GM12878 (cell line): ENCODE measurements around the gene FUCA2. TPM values are rescaled to one million over a fixed set of nuclear protein-coding genes. Genes with fewer than 3 reads are reported as not detected.

Source experiments
- ATAC-seq: fragments of 200-7000 bp; cut with Tn5 transposase; 3 replicates; pipeline ENCODE4 v1.9.1; 2020; ENCODE audit warnings: mild to moderate bottlenecking, moderate library complexity
- BruUV-seq: library from RNA; stranded (reverse); fragments of 400-500 nt; replicated peaks from 2 replicates; lab custom pipeline; 2021; lab: Mats Ljungman, UMichigan
- CTCF ChIA-PET: fragments of 300-600 bp; sonication (Branson Sonifier 250); formaldehyde crosslinking; extraction: SDS; loops from one replicate; lab custom pipeline; 2021; ENCODE audit warnings: inconsistent platforms; lab: Yijun Ruan, JAX
- POLR2A ChIA-PET: fragments of 350-600 bp; formaldehyde crosslinking; extraction: SDS; loops from one replicate; lab custom pipeline; 2021; ENCODE audit warnings: inconsistent platforms; lab: Charles Lee
- RAD21 ChIA-PET: fragments of 300-600 bp; sonication (Branson Sonifier 250); formaldehyde crosslinking; loops from one replicate; lab custom pipeline; 2023; ENCODE audit warnings: antibody characterized with exemption; ENCODE audit not compliant: unreplicated experiment; lab: Charles Lee
- SMC1A ChIA-PET: fragments of 300-600 bp; sonication (Branson Sonifier 250); formaldehyde crosslinking; loops from one replicate; lab custom pipeline; 2023; ENCODE audit not compliant: unreplicated experiment, uncharacterized antibody; lab: Charles Lee
- DNase-seq: peaks from one replicate; pipeline ENCODE4 v3.0.0-alpha.2; 2011; ENCODE audit warnings: low read depth, low spot score
- FAIRE-seq: peaks from 3 replicates; lab custom pipeline; 2011; peaks lifted over from hg19 to GRCh38; lab: Jason Lieb, UNC
- H2AFZ ChIP-seq: 2 replicates; pipeline ENCODE4 v1.6.0; 2011; ENCODE audit warnings: low read depth, low read length, control low read depth; ENCODE audit not compliant: control insufficient read depth
- H3K27ac ChIP-seq: 2 replicates; pipeline ENCODE4 v1.5.1; 2011; ENCODE audit warnings: control low read depth; ENCODE audit not compliant: control insufficient read depth, insufficient read depth
- H3K27me3 ChIP-seq, 2 experiments: replicated peaks in 1 of 2; 2 replicates each; pipeline versions ENCODE4 v1.6.0 to v1.6.1; 2011; ENCODE audit warnings: low read length in 1 of 2; ENCODE audit not compliant: control insufficient read depth in 2 of 2, insufficient read depth in 2 of 2
- H3K36me3 ChIP-seq, 2 experiments: 2 replicates each; pipeline ENCODE4 v1.5.1; 2011; ENCODE audit warnings: low read length in 1 of 2; ENCODE audit not compliant: control insufficient read depth in 2 of 2, insufficient read depth in 2 of 2
- H3K4me1 ChIP-seq: 2 replicates; pipeline ENCODE4 v1.6.1; 2011; ENCODE audit warnings: mild to moderate bottlenecking, low read length, moderate library complexity, mixed read lengths; ENCODE audit not compliant: control insufficient read depth, insufficient read depth
- H3K4me2 ChIP-seq: 2 replicates; pipeline ENCODE4 v1.6.0; 2011; ENCODE audit warnings: control low read depth; ENCODE audit not compliant: control insufficient read depth, insufficient read depth
- H3K4me3 ChIP-seq: fragments of 200-600 bp; sonication (generic); 2 replicates; pipeline ENCODE4 v1.5.1; 2016
- H3K79me2 ChIP-seq: 2 replicates; pipeline ENCODE4 v1.6.0; 2011; ENCODE audit warnings: low read length; ENCODE audit not compliant: control insufficient read depth, insufficient read depth
- H3K9ac ChIP-seq: 2 replicates; pipeline ENCODE4 v1.8.0; 2011; ENCODE audit warnings: low read length, control low read depth, mixed read lengths; ENCODE audit not compliant: control insufficient read depth, insufficient read depth
- H3K9me3 ChIP-seq: replicated peaks from 3 replicates; pipeline ENCODE4 v1.5.1; 2011; ENCODE audit warnings: mild to moderate bottlenecking, low read length; ENCODE audit not compliant: control insufficient read depth, insufficient read depth
- H4K20me1 ChIP-seq: 2 replicates; pipeline ENCODE4 v1.6.0; 2011; ENCODE audit not compliant: control insufficient read depth, insufficient read depth
- BHLHE40 ChIP-seq, 2 experiments: fragments of 450-650 bp in 1 of 2; IDR thresholded peaks; 2 replicates each; pipeline ENCODE4 v1.6.1; 2011 to 2017; ENCODE audit warnings: low read depth in 2 of 2, borderline replicate concordance in 1 of 2, improper control_type of control experiment in 1 of 2, low read length in 1 of 2, mild to moderate bottlenecking in 1 of 2
- KAT2A ChIP-seq: conservative IDR thresholded peaks from 2 replicates; pipeline ENCODE4 v1.6.1; 2011; ENCODE audit warnings: low read depth, low read length; ENCODE audit not compliant: control insufficient read depth
- MEF2A ChIP-seq: IDR thresholded peaks from 2 replicates; pipeline ENCODE4 v1.6.1; 2011; ENCODE audit warnings: low read depth, mild to moderate bottlenecking, low read length, moderate library complexity; ENCODE audit not compliant: insufficient read depth
- MTA3 ChIP-seq: IDR thresholded peaks from 2 replicates; pipeline ENCODE4 v1.6.1; 2012; ENCODE audit warnings: low read length, inconsistent platforms, borderline replicate concordance
- MXI1 ChIP-seq: fragments of 150-350 bp; IDR thresholded peaks from 2 replicates; pipeline ENCODE4 v1.6.1; 2011; ENCODE audit warnings: low read depth, mild to moderate bottlenecking, inconsistent platforms, low read length, improper control_type of control experiment
- NKRF ChIP-seq: fragments of 450-650 bp; conservative IDR thresholded peaks from 2 replicates; pipeline ENCODE4 v1.6.1; 2017; ENCODE audit warnings: mild to moderate bottlenecking, moderate library complexity
- NR2F1 ChIP-seq: fragments of 450-650 bp; conservative IDR thresholded peaks from 2 replicates; pipeline ENCODE4 v1.6.1; 2017; ENCODE audit warnings: mild to moderate bottlenecking
- PAX8 ChIP-seq: fragments of 450-650 bp; IDR thresholded peaks from 2 replicates; pipeline ENCODE4 v1.6.1; 2017; ENCODE audit warnings: mild to moderate bottlenecking, moderate library complexity
- ZBED1 ChIP-seq: IDR thresholded peaks from 2 replicates; pipeline ENCODE4 v1.6.1; 2016; ENCODE audit warnings: borderline replicate concordance
- ZNF24 ChIP-seq: fragments of 450-650 bp; IDR thresholded peaks from 2 replicates; pipeline ENCODE4 v1.6.1; 2017; ENCODE audit warnings: antibody characterized with exemption, mild to moderate bottlenecking
- WGBS: methylation state at CpG from one replicate; pipeline ENCODE4 v1.1.6; 2016; ENCODE audit warnings: low lambda C conversion rate; ENCODE audit not compliant: insufficient replicate concordance, insufficient coverage; ENCODE audit errors: missing lambda C conversion rate; 5-methylcytosine and 5-hydroxymethylcytosine counted together
- in situ Hi-C: fragments of 300-500 bp; cut with MboI; formaldehyde crosslinking; loops from 9 replicates; pipeline ENCODE4 v1.14.3; 2018; ENCODE audit warnings: mixed read lengths
- intact Hi-C: fragments of 100-400 bp; cut with micrococcal nuclease; formaldehyde crosslinking; loops from one replicate; pipeline ENCODE4 v1.14.2; 2022; ENCODE audit not compliant: unreplicated experiment
- polyA plus RNA-seq, 11 experiments: library from polyadenylated mRNA; depleted of rRNA in 4 of 11; unstranded in 6 of 11; stranded (reverse) in 5 of 11; fragments of >200 nt; fragmentation: Nextera tagmentation in 4 of 11; fragmentation: Illumina TruSeq in 1 of 11; extraction: Ambion mirVana in 4 of 11; extraction: Trizol in 1 of 11; gene quantifications; 1 replicate in 1 of 11; 2 replicates in 10 of 11; pipeline versions ENCODE4 v1.2.1 to v1.2.3, GENCODE V29; 2011 to 2016; ENCODE audit warnings: inconsistent platforms in 2 of 11, missing spikeins in 2 of 11, low read depth in 1 of 11
- total RNA-seq, 4 experiments: library from RNA; depleted of rRNA in 3 of 4; stranded (reverse); fragments of >200 nt in 3 of 4; fragmentation: Illumina TruSeq in 1 of 4; extraction: Trizol in 1 of 4; gene quantifications; 2 replicates each; pipeline versions ENCODE4 v1.2.1 to v1.2.3, GENCODE V29; 2013 to 2021
- TF ChIP-seq, protein P1 (sequence below): fragments of 150-350 bp; IDR thresholded peaks from 2 replicates; pipeline ENCODE4 v1.6.1; 2016; ENCODE audit warnings: low read depth, low read length
- TF ChIP-seq, protein P2 (sequence below): fragments of 450-650 bp; IDR thresholded peaks from 2 replicates; pipeline ENCODE4 v1.6.1; 2017; ENCODE audit warnings: low read depth, mild to moderate bottlenecking, moderate library complexity

FUCA2 gene
- total and polyA plus RNA-seq, 10 of the 15 experiments (the other 5 are each of a cell fraction or from before 2014, with no cell fraction given): 5.7 to 36.2 (median 21.5) TPM

DNA sequence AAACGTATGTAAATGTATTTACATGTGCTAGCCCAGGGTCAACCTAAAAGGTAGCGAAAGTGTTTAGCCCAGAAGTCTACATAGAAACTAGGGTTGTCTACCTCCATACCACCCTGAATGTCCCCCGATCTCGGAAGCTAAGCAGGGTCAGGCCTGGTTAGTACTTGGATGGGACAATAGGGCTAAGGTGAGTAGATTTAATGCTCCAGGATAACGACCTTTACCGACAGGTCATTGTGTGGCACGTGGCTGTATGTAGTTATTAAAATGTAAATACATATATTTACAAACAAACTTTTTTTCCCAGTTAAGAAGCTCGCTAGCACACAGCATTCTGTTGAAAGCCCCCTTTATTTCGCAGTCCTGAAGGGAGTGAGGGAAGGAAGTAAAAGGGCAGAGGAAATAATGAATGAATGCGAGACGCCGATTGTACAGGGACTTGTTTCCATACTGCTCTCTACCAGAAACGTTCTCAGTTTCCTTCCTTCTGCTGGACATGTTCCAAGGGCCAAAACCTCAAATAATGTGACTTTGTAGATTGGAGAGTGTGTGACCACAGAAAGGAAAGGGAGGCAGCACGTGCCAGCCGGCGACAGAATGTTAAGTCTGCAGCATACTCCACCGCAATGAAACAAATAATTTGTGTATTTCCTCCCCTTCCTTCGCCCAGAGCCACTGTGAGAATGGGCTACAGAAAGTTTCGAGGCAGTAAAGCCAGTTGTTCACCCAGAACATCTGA, 61.6 kb downstream of the FUCA2 start:
- DNase-seq: peak; percentile 53
- Histone ChIP-seq H2AFZ (peak overlapping the region; percentile 98), H3K4me1 (no peaks in the 10 kb centered on the region; the same call in 1 of the 2 replicates), H3K27ac (peak overlapping the region; percentile 88), H3K36me3 (peaks cover 0 to 5% of the 10 kb centered on the region in 2 experiments; a peak in 1 of 4 replicates), H4K20me1 (no peaks in the 10 kb centered on the region), H3K4me2 (peak overlapping the region; percentile 80), H3K27me3 (no peaks in the 10 kb centered on the region), H3K79me2 (peaks cover 45% of the 10 kb centered on the region), H3K9me3 (no peaks in the 10 kb centered on the region), H3K4me3 (peak overlapping the region; percentile 77), H3K9ac (peak overlapping the region; percentile 89)
- SMC1A ChIA-PET: interaction anchor here (0.8 to 2.2 kb wide), 9 partner anchors 8 to 217 kb away, joined by 3 to 6 read pairs (median 4); partner anchors contain the start of gene FUCA2
- in situ Hi-C loops: no loop called here
- POLR2A ChIA-PET: interaction anchor here (0.6 kb wide), 1 partner anchor 379 kb away, joined by 6 read pairs; no protein-coding TSS in a partner anchor
- peak; percentile 32 for ATAC-seq
- CTCF ChIA-PET: interaction anchor here (0.7 to 2.1 kb wide), 4 partner anchors 22 to 113 kb away, joined by 3 to 9 read pairs (median 4); partner anchors contain the start of gene FUCA2
- WGBS: 2% methylated on average over 19 of the region's 19 CpGs
- BruUV-seq: TSS peak; percentile 88
- intact Hi-C loops: loop anchor here (1.0 to 5.0 kb wide), 4 partner anchors 55 to 612 kb away; partner anchors contain the start of gene LTV1
- no peak for FAIRE-seq
- RAD21 ChIA-PET: interaction anchor here (1.0 to 1.4 kb wide), 2 partner anchors 28 to 63 kb away, joined by 3 read pairs; no protein-coding TSS in a partner anchor
- TF ChIP-seq ZNF24 (peak; percentile 87), NKRF (peak; percentile 36; the same call in 1 of the 2 replicates), KAT2A (no peak), MTA3 (peak; percentile 14; the same call in 1 of the 2 replicates), ZBED1 (0 out of 2 replicates have a peak, but pooled peaks have one; percentile 18), MXI1 (0 out of 2 replicates have a peak, but pooled peaks have one; percentile 5), PAX8 (no peak), NR2F1 (peak; percentile 65), BHLHE40 (IDR thresholded peaks at IDR 0.05; ENCODE audit: borderline replicate concordance in 1 of 2, low read depth in 2 of 2, low read length in 1 of 2) (peak; percentile 63 to 73; a peak in 3 of 4 replicates), MEF2A (no peak)
- TF ChIP-seq, protein P1, sequence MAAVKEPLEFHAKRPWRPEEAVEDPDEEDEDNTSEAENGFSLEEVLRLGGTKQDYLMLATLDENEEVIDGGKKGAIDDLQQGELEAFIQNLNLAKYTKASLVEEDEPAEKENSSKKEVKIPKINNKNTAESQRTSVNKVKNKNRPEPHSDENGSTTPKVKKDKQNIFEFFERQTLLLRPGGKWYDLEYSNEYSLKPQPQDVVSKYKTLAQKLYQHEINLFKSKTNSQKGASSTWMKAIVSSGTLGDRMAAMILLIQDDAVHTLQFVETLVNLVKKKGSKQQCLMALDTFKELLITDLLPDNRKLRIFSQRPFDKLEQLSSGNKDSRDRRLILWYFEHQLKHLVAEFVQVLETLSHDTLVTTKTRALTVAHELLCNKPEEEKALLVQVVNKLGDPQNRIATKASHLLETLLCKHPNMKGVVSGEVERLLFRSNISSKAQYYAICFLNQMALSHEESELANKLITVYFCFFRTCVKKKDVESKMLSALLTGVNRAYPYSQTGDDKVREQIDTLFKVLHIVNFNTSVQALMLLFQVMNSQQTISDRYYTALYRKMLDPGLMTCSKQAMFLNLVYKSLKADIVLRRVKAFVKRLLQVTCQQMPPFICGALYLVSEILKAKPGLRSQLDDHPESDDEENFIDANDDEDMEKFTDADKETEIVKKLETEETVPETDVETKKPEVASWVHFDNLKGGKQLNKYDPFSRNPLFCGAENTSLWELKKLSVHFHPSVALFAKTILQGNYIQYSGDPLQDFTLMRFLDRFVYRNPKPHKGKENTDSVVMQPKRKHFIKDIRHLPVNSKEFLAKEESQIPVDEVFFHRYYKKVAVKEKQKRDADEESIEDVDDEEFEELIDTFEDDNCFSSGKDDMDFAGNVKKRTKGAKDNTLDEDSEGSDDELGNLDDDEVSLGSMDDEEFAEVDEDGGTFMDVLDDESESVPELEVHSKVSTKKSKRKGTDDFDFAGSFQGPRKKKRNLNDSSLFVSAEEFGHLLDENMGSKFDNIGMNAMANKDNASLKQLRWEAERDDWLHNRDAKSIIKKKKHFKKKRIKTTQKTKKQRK: no peak
- TF ChIP-seq, protein P2, sequence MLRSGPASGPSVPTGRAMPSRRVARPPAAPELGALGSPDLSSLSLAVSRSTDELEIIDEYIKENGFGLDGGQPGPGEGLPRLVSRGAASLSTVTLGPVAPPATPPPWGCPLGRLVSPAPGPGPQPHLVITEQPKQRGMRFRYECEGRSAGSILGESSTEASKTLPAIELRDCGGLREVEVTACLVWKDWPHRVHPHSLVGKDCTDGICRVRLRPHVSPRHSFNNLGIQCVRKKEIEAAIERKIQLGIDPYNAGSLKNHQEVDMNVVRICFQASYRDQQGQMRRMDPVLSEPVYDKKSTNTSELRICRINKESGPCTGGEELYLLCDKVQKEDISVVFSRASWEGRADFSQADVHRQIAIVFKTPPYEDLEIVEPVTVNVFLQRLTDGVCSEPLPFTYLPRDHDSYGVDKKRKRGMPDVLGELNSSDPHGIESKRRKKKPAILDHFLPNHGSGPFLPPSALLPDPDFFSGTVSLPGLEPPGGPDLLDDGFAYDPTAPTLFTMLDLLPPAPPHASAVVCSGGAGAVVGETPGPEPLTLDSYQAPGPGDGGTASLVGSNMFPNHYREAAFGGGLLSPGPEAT: no peak
